ENCODE data around the gene IFNK.

IFNK gene

GRCh38 chr9:27527702-27528075, 3.6 kb downstream of the IFNK start:
- no peak for TF ChIP-seq CTCF (conservative IDR thresholded peaks at IDR 0.05; ENCODE audit: low read depth, low read length)
- H3K4me3 ChIP-seq (ENCODE audit: low read length) = peak overlapping the region; percentile 64
- DNase-seq (ENCODE audit: low read depth) = no peak

- peak overlapping the region; percentile 64 for H3K4me3 ChIP-seq (ENCODE audit: low read length)
- TF ChIP-seq CTCF (conservative IDR thresholded peaks at IDR 0.05; ENCODE audit: low read depth, low read length) = no peak
- no peak for DNase-seq (ENCODE audit: low read depth)
These were observed 4.2 kb downstream of the IFNK start for GRCh38 chr9:27528076-27528885.

GRCh38 chr9:27528886-27529315, 4.8 kb downstream of the IFNK start:
- DNase-seq (ENCODE audit: low read depth) = no peak
- TF ChIP-seq CTCF (conservative IDR thresholded peaks at IDR 0.05; ENCODE audit: low read depth, low read length) = peak; percentile 4

DNA sequence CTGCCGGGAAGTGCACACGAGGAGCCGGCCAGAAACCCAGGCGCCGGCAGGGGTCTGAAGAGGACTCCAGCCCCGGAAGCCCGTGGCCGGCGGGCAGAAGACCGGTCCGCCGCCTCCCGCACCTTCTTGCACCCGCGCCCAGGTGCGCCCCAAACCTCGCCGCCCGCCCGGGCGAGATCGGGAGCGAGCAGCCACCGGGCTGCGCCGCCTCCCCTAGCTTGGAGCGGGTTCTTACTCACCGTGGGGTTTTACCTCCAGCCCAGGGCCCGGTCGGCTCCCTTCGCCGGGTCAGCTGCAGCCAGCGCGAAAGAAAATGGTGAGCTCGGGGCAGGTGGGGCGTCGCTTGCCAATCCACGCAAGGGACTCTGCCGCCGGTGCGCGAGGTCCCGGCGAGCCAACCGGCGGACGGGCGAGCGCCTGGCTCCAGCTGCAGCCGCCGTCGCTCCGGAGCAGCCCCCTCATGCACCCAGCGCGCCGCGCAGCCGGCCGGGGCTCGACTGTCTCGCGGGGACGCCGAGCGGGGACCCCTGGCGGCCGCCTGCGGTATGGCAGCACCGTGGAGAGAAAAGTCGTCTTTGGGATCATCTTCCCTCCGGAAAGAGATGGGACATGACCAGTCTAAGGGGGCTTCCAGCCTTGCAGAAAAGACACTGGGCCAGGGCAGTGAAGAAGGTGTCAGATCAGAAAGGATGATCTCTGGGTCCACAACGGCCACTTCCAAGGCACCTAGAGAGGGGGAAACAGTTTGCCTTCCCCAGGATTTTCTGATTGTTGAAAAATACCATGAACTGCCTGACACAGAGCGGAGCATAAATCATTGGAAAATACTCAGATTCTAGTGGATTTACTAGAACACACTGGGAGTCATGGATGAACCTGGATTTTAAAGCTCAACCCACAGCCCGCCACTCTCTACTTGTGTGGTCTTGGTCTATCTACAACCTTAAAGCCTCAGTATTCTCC, 5.5 kb downstream of the IFNK start, which contains the start of gene MOB3B:
MOB3B (minus strand) TSS at position 499 of the 963 bp plus-strand sequence. CDS start 74,264 bp downstream, outside the sequence.
- peak within 1 kb of the TSS; percentile 64 for H3K4me3 ChIP-seq (ENCODE audit: low read length)
- DNase-seq (ENCODE audit: low read depth) = peak; percentile 18
- peak; percentile 80 for TF ChIP-seq CTCF (conservative IDR thresholded peaks at IDR 0.05; ENCODE audit: low read depth, low read length)

More at GRCh38 chr9:27528886-27529315, 4.8 kb downstream of the IFNK start:
- H3K4me3 ChIP-seq (ENCODE audit: low read length) = peak overlapping the region; percentile 64

DNA sequence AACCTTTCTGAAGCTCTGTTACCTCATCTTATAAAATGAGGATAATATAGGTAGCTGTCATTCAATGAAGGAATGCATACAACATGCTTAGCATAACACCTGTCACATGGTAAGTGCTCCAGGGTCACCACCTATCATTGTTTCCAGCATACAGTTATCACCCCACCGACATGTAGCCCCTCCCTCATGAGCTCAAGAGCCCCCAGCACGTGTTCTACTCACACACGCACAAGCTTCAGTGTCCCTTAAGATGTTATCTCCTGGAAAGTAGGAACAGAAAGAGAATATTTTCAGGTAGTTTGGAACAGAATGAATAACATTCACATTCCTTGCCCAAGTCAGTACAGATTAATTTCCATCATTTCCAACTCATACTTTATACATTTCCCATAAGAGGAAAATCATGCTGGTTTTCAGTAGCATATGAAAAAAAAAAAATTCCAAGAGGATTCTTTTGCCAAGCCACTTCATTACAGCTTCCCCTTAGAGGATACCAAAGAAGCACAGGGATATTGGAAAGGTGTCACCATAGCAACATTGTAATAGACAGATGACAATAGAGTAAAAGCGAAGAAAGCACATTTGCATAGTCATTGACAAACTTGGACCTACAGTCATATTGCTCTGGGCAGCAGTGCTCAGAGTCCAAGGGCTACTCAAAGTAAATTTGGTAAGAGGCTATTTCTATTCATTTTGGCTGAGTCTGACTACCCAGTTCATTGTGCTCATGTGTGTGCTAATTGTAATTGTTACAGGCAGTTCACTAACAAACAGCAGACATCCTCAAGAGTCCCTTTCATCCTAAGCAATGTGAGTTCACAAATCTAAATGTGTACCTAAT, 7.0 kb downstream of the IFNK start:
- TF ChIP-seq CTCF (conservative IDR thresholded peaks at IDR 0.05; ENCODE audit: low read depth, low read length) = no peak
- no peak overlapping the region for H3K4me3 ChIP-seq (ENCODE audit: low read length)
- no peak for DNase-seq (ENCODE audit: low read depth)

DNA sequence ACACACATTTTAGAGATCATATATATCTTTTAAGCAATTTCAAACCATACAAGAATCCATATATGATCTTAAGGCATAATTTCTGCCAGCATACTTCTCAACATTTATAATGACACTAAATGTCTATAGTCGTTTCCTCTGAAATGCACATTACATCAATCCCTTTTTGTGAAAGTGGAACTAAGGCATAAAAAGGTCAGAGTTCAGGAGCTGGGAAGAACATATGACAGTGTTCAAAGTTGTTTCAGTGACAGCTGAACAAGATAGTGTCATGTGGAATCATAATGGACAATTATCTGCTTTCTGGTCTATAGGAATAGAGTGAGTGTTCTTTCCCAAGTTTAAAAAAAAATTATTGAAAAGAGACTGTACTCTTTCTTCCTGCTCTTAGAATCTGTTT, 8.0 kb downstream of the IFNK start:
- no peak overlapping the region for H3K4me3 ChIP-seq (ENCODE audit: low read length)
- DNase-seq (ENCODE audit: low read depth) = no peak
- TF ChIP-seq CTCF (conservative IDR thresholded peaks at IDR 0.05; ENCODE audit: low read depth, low read length) = no peak
